Activated CD4-positive, CD25-positive, alpha-beta regulatory T cell treated with anti-CD3 and anti-CD28 coated beads, Interleukin-2, amount 50 U/mL, for 72 hours (primary cell): ENCODE results near the gene SLC26A4.
"Not testable (repeated sequence)": the region's sequence is repeated elsewhere in the genome, so short reads cannot be mapped to it uniquely, and the experiment has no call there.

Experiments
- DNase-seq: peaks from one replicate; pipeline ENCODE4 v3.0.0; 2021

Gene SLC26A4

DNA sequence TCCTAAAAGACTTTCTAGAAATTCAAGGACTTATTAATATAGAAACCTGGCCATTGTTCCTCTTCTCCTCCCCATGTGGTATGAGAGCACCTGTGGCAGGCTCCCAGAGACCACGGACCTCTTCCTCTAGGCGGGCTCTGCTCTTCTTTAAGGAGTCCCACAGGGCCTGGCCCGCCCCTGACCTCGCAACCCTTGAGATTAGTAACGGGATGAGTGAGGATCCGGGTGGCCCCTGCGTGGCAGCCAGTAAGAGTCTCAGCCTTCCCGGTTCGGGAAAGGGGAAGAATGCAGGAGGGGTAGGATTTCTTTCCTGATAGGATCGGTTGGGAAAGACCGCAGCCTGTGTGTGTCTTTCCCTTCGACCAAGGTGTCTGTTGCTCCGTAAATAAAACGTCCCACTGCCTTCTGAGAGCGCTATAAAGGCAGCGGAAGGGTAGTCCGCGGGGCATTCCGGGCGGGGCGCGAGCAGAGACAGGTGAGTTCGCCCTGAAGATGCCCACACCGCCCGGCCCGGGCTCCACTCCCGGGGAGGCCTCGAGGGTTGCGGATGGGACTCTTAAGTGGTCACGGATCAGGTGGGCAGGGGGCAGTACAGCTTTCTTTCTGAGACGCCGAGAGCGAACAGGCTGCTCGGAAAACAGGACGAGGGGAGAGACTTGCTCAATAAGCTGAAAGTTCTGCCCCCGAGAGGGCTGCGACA, at the start of gene SLC26A4:
TSS of gene SLC26A4 (plus strand) at position 448 of the 700 bp plus-strand sequence. CDS start 814 bp downstream, outside the sequence.
- peak; percentile 33 for DNase-seq

GRCh38 chr7:107613439-107613838, 47.2 kb upstream of the SLC26A4 start:
- no peak for DNase-seq

DNA sequence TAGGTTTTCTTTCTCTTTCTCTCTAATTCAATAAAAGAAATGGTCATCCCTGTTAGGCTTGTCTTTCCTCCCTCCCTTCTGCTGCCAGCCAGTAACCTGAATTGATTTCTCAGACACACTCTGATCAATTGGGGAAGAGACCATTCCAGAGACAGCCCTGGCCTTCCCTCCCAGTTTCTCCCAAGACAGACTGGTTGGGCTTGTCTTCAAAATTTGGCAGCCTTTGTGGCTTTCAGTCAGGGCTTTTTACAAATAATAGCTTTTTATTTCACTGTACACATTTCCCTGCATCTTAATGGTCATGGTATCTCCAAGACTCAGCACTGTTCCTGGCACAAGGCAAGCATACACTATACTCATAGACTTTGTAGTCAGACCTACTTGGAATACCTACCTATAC, 46.7 kb upstream of the SLC26A4 start:
- no peak for DNase-seq

GRCh38 chr7:107614425-107614824, 46.2 kb upstream of the SLC26A4 start:
- DNase-seq = no peak

- DNase-seq = no peak
These were observed 44.5 kb upstream of the SLC26A4 start for GRCh38 chr7:107615910-107616680.

GRCh38 chr7:107622429-107622828, 38.2 kb upstream of the SLC26A4 start:
- DNase-seq = no peak

DNA sequence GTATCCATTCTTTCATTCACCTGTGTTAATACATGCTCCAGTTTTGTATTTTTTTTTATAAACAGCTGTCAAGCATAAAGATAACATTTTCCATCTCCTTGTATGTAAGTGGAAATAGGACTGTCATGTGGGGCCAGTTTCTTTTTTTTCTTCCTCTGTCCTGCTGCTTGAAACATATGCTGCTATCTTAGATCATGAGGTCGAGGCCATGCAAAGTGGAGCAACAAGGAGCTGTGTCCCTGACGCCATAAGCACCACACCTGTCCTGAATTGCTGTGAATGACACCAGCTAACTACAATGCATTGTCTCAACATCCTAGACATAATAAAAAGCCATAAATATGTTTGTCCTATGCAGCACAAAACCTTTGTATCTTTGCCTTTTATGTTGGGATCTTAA, 37.7 kb upstream of the SLC26A4 start:
- DNase-seq = no peak

- no peak for DNase-seq
These were observed 33.6 kb upstream of the SLC26A4 start for GRCh38 chr7:107627002-107627401.

DNA sequence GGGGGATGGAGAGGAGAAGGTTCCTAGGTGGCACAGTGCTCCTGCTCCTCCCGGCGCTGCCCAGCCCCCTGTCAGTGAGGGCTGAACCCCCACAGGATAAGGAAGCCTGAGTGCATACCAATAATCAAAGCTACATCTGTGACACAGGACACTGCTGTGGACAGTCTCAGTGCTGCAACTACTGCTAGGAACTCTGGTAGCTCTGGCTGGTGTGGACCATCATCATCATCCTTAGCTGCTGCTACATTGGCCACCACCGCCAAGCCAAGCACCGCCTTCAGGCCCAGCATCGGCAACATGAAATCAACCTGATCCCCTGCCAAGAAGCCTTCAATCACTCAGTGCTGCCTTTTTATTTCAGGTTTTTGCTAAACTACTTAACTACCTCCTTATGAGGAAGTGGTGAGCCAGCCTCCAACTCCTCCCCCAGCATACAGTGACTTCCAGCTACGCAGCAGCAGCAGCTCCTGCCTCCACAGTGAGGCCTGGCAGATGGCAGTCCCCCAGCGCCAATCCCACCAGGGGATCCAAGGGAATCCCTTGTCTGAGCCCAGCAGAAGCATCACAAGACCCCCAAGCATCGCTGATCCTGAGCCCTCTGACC, 32.1 kb upstream of the SLC26A4 start:
- no peak for DNase-seq

DNA sequence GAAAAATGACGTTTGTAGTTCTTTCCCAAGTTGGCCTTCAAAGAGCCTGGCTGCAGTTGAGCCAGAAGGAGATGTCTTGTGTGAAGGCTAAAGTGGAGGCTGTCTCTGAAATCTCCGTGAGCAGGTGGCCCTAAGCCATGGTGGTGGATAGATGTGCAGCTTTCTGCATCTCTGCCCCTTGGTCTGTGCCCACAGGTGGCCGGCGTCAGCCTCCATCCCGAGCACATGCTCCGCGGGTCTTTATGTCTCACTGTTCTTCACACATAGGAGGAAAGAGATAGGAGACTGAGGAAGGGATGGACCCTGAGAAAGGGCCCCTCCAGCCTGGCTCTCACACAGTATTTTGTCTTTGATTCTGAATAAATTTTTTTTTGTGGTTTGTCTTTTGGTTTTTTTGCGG, 30.3 kb upstream of the SLC26A4 start:
- DNase-seq = no peak

DNA sequence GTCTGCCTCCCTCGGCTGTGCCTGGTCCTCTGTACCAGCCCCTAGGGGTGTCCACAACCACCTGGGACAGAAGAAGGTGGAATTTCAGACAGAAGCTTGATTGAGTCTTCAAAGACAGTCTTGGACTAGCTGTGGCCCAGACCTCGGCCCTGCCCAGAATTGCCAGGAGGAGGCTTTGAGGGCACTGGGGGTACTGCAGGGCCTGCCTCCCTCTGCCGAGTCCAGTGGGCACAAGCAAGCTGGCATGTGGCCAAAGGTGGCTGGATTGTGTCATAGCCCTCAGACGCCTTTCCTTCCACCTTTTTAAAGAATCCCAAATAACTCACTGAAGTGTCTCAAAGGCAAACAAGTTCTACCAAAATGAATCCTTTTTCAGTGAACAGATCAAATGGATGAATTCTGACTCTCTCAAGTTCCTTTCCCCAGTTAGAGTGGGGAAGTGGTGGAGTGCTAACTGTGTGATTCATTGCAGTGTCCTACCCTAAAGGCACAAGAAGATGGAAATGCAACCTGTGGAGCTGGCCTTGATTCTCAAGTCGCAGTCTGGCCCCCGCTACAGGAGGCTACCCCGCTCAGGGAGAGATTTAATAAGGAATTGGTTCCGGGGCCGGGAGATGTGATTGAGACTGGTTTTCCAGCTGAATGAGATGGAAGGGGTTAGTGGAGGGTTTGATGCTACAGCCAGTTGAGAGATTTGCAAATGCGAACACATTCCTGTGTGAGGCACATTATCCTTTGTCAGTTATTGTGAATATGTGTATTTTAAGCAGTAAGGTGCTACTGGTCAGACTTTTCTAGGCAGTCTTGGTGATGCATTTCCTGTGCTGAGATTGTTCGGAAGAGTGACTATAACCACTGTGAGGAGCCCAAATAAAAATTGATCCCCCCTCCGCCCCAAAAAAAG, 28.8 kb upstream of the SLC26A4 start:
- DNase-seq = no peak

DNA sequence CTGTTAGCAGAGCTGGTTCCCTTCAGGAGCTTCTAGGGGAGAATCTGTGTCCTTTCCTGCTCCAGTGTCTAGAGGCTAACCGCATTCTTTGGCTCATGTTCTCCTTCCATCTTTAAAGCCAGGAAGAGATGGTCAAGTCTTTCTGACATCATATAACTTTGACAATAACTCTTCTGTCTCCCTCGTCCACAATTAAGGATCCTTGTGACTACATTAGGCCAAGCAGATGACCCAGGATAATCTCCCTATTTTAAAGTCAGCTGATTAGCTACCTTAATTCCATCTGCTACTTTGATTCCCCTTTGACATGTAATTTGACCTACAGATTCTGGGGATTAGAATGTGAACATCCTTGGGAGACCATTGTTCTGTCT, 28.1 kb upstream of the SLC26A4 start:
- DNase-seq = no peak

DNA sequence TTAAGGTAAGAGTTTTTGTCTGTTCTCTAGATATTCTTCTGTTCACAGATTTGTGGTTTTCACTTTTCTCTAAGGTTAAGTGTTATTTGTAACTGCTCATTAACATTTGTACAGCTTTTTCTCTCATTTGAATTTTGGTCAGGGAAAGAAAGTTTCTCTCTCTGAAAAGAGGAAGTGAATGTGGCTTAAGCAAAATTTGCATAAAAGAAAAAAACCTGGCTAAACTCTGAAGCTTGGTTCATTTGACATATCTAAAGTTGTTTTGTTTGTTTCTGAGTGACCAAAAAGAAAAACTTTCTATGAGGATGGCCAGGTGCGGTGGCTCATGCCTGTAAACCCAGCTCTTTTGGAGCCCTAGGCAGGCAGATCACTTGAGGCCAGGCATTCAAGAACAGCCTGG, 22.0 kb upstream of the SLC26A4 start:
- no peak for DNase-seq

GRCh38 chr7:107639070-107639469, 21.6 kb upstream of the SLC26A4 start:
- DNase-seq = not testable (repeated sequence)

DNA sequence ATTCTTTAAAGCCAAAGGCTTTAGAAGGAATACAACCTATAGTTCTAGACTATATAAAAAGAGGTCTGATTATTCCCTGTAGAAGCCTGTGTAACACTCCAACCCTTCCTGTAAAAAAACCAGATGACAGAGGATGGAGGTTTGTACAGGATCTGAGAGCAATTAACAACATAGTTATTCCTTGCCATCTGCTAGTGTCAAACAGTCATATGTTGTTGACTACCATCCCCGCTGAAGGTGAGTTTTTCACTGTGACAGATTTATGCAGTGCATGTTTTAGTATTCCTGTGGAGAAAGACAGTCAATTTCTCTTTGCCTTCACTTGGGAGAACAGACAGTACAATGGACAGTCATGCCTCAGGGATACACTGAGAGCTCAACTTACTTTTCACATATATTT, 19.0 kb upstream of the SLC26A4 start:
- DNase-seq = no peak

DNA sequence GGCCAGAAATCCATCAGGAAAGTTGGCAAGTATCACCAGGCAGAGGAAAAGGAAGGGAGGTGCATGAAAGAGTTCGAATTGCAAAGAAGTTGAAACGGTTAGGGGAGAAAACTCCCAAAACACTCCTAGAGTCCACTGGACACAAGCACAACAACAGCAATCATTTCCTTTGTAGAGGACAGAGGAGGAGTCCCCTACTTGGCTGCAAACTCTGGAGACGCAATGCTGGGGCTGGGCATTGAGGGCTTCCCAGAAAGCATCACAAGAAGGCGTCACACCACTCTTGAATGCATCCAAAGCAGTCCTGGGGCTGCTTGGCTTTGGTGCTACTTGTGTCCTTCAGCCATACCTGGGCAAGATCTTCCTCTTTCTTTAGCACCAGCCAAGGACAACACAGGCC, 18.1 kb upstream of the SLC26A4 start:
- DNase-seq = no peak

- DNase-seq = no peak
These were observed 17.2 kb upstream of the SLC26A4 start for GRCh38 chr7:107643407-107643806.

GRCh38 chr7:107643938-107644308, 16.7 kb upstream of the SLC26A4 start:
- DNase-seq = no peak

DNA sequence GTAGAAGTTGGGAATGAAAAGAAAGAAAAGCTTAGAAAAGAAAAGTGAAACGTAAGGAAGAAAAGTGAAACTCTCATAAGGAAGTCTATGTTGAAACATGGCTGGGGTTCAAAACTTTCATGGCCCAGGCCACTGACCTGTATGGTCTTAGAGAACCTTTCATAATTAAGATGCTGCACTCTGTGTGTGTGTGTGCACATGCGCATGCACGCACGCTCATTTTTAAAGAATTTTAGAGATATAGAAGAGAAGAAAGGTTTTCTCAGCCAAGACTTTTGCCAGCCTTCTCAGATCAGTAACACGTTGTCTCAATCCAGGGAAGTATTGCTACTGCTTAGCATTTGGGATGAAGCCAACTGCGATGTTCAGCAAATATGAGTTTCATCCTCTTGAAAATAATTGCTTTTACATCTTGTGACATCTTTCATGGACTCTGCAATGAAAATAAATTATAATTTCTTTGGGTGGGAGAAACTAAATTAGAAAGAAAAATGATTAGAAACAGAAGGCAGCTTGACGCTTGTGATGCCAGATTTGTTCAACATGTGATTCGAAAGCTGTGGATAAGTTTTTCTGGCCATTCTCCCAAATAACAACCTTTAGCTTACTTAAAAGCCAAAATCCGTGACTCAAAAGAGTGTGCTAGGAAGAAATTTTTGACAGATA, 16.2 kb upstream of the SLC26A4 start:
- no peak for DNase-seq

- no peak for DNase-seq
These were observed 8.0 kb upstream of the SLC26A4 start for GRCh38 chr7:107652642-107653041.

DNA sequence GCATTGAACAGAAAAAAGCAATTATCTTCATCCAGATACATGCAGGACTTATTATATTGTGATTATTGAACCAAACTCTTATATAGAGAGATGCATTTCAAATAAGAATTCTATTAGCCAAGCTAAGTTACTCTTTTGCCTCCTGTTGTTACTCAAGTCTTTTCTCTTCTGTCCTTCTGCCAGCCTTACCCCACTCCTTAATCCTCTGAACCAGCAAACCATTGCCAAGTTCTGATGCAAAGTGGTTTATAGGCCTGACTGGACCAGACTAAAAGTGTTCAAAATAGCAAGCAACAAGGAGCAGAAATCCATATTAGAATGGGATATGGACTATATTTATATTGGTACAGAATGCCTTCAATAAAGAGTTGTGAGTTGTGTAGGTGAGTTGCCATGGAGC, 2.2 kb upstream of the SLC26A4 start:
- no peak for DNase-seq

DNA sequence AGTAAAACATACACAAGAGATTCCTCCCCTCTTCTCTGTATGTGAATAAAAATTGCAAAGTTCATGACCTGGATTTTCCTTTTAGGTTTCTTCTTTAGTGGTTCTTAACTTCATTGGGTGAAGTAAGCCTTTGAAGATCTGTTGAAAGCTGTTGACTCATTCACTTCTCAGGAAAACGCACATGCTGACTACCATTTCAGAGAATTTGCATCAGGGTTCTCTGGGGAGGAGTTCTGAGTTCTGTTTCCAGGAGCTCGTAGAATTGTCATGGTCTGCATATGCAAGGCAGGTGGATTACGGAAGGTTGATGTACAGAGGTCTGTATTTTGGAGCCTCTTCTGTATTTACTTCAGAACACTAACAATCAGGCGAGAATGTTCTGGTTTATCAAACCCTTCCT, 962 bp upstream of the SLC26A4 start:
- DNase-seq = no peak
